ENCODE data around the gene KDM4C.

Gene KDM4C

DNA sequence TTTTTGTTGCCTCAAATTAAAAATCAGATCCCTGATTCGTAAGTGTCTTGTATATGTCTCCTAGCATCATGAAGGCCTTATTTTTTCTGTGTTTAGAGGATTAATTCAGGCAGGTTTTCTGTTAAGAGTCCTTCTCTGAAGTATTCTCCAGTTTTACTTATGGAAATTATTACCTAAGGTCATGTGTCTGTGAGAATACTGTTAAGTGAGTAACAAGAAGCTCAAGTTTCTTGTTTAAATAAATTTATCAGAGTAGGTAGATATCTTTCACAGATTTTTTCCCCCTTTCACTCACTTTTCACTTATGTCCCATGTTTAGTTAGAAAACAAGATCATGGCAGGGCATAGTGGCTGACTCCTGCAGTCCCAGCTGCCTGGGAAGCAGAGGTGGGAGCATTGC is 233.6 kb downstream of the KDM4C start:
- no peak for TF ChIP-seq YY1 (IDR thresholded peaks at IDR 0.05; ENCODE audit: low read depth)
- no peak for TF ChIP-seq EP300 (IDR thresholded peaks at IDR 0.05; ENCODE audit: borderline replicate concordance)
- TF ChIP-seq CEBPB (IDR thresholded peaks at IDR 0.05), result no peak
- TF ChIP-seq EGR1 (IDR thresholded peaks at IDR 0.05), result no peak
- no peak for TF ChIP-seq TEAD4 (IDR thresholded peaks at IDR 0.05)
- TF ChIP-seq NFIC (IDR thresholded peaks at IDR 0.05), result no peak
- TF ChIP-seq, protein P1, sequence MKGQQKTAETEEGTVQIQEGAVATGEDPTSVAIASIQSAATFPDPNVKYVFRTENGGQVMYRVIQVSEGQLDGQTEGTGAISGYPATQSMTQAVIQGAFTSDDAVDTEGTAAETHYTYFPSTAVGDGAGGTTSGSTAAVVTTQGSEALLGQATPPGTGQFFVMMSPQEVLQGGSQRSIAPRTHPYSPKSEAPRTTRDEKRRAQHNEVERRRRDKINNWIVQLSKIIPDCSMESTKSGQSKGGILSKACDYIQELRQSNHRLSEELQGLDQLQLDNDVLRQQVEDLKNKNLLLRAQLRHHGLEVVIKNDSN (IDR thresholded peaks at IDR 0.05), result no peak
- no peak for TF ChIP-seq CREB1 (IDR thresholded peaks at IDR 0.05; ENCODE audit: low read depth)
- no peak for TF ChIP-seq MAX (IDR thresholded peaks at IDR 0.05)
- TF ChIP-seq RAD21 (IDR thresholded peaks at IDR 0.05; ENCODE audit: low read depth), result no peak
- TF ChIP-seq FOXM1 (IDR thresholded peaks at IDR 0.05; ENCODE audit: borderline replicate concordance, low read depth), result no peak
- TF ChIP-seq REST (IDR thresholded peaks at IDR 0.05; ENCODE audit: low read depth), result no peak

DNA sequence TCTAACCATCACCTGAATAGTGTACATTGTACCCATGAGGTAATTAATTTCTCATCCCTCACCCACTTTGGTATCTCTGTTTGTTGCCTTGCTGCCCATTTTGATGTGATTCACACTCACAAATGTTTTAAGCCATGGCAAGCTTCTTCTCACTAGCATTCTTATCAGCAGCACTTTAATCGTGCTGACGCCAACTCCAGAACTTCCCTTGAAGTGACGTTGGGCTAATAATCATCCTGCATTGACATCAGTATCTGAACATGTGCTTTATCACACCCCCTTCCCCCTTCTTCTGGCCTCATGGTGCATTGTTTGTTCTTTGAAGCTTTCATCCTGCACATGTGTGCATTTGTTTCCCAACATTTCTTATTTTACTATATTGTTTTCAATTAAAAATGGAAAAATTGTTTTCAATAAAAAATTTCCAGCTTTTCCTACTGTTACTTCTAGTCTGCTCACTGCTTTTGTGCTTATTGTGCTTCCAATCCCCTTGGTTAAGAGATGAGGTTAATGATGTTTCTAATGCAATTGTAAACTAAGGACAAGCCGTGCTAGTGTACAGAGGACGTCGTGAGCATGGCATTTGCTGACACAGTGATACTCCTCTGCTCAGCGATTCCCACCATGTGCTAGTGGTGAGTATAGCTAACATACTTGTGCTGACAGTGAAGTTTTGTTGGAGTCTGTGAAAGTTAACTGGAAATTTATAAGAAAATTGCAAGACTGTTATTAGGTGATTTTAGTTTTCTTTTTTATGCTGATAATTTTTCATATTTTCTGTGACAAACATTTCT is 238.5 kb downstream of the KDM4C start:
- TF ChIP-seq TAF1 (IDR thresholded peaks at IDR 0.05; ENCODE audit: low read depth), result no peak
- TF ChIP-seq CREB1 (IDR thresholded peaks at IDR 0.05; ENCODE audit: low read depth), result no peak
- TF ChIP-seq ZBTB7A (IDR thresholded peaks at IDR 0.05; ENCODE audit: low read depth), result no peak
- TF ChIP-seq NFIC (IDR thresholded peaks at IDR 0.05), result no peak
- TF ChIP-seq REST (IDR thresholded peaks at IDR 0.05; ENCODE audit: low read depth), result no peak
- TF ChIP-seq RAD21 (IDR thresholded peaks at IDR 0.05; ENCODE audit: low read depth), result no peak
- TF ChIP-seq EGR1 (IDR thresholded peaks at IDR 0.05), result no peak
- no peak for TF ChIP-seq EP300 (IDR thresholded peaks at IDR 0.05; ENCODE audit: borderline replicate concordance)
- no peak for TF ChIP-seq MAX (IDR thresholded peaks at IDR 0.05)
- TF ChIP-seq, protein P1 (IDR thresholded peaks at IDR 0.05), result no peak
- TF ChIP-seq FOXM1 (IDR thresholded peaks at IDR 0.05; ENCODE audit: borderline replicate concordance, low read depth), result no peak

- TF ChIP-seq TAF1 (IDR thresholded peaks at IDR 0.05; ENCODE audit: low read depth), result no peak
- TF ChIP-seq CREB1 (IDR thresholded peaks at IDR 0.05; ENCODE audit: low read depth), result no peak
- TF ChIP-seq FOXM1 (IDR thresholded peaks at IDR 0.05; ENCODE audit: borderline replicate concordance, low read depth), result no peak
- no peak for TF ChIP-seq REST (IDR thresholded peaks at IDR 0.05; ENCODE audit: low read depth)
- no peak for TF ChIP-seq CEBPB (IDR thresholded peaks at IDR 0.05)
- TF ChIP-seq YY1 (IDR thresholded peaks at IDR 0.05; ENCODE audit: low read depth), result no peak
- TF ChIP-seq EGR1 (IDR thresholded peaks at IDR 0.05), result no peak
- TF ChIP-seq TCF12 (IDR thresholded peaks at IDR 0.05; ENCODE audit: low read depth), result no peak
- TF ChIP-seq, protein P1 (IDR thresholded peaks at IDR 0.05), result no peak
- no peak for TF ChIP-seq MAX (IDR thresholded peaks at IDR 0.05)
- TF ChIP-seq NFIC (IDR thresholded peaks at IDR 0.05), result no peak
- no peak for TF ChIP-seq ZBTB7A (IDR thresholded peaks at IDR 0.05; ENCODE audit: low read depth)
- no peak for TF ChIP-seq RAD21 (IDR thresholded peaks at IDR 0.05; ENCODE audit: low read depth)
- no peak for TF ChIP-seq TEAD4 (IDR thresholded peaks at IDR 0.05)
- no peak for TF ChIP-seq EP300 (IDR thresholded peaks at IDR 0.05; ENCODE audit: borderline replicate concordance)
These were observed 239.6 kb downstream of the KDM4C start for GRCh38 chr9:6997330-6997729.
